Measurements from ENCODE around the gene PAK3.
A peak's percentile ranks its signal among the peaks of the same experiment; 100 is the strongest.

The PAK3 gene

GRCh38 chrX:111216293-111216801 is 120.4 kb downstream of the PAK3 start:
- no peak for DNase-seq (ENCODE audit: low read depth)
- H3K4me3 ChIP-seq (ENCODE audit: control insufficient read depth, low read depth, low read length) = no peak overlapping the region
- no peak for TF ChIP-seq CTCF (IDR thresholded peaks at IDR 0.05; ENCODE audit: control insufficient read depth, insufficient read depth, low read depth, low read length, missing control alignments)

- TF ChIP-seq CTCF (IDR thresholded peaks at IDR 0.05; ENCODE audit: control insufficient read depth, insufficient read depth, low read depth, low read length, missing control alignments) = peak; percentile 47
- H3K4me3 ChIP-seq (ENCODE audit: control insufficient read depth, low read depth, low read length) = no peak overlapping the region
- DNase-seq (ENCODE audit: low read depth) = no peak
Measured at GRCh38 chrX:111244235-111244750, 148.3 kb downstream of the PAK3 start.

GRCh38 chrX:111254896-111255693 is 159.1 kb downstream of the PAK3 start:
- no peak overlapping the region for H3K4me3 ChIP-seq (ENCODE audit: control insufficient read depth, low read depth, low read length)
- no peak for TF ChIP-seq CTCF (IDR thresholded peaks at IDR 0.05; ENCODE audit: control insufficient read depth, insufficient read depth, low read depth, low read length, missing control alignments)
- DNase-seq (ENCODE audit: low read depth) = no peak

- no peak for DNase-seq (ENCODE audit: low read depth)
- no peak overlapping the region for H3K4me3 ChIP-seq (ENCODE audit: control insufficient read depth, low read depth, low read length)
- TF ChIP-seq CTCF (IDR thresholded peaks at IDR 0.05; ENCODE audit: control insufficient read depth, insufficient read depth, low read depth, low read length, missing control alignments) = no peak
Measured at GRCh38 chrX:111257733-111258132, 161.7 kb downstream of the PAK3 start.

- H3K4me3 ChIP-seq (ENCODE audit: control insufficient read depth, low read depth, low read length) = no peak overlapping the region
- no peak for TF ChIP-seq CTCF (IDR thresholded peaks at IDR 0.05; ENCODE audit: control insufficient read depth, insufficient read depth, low read depth, low read length, missing control alignments)
- no peak for DNase-seq (ENCODE audit: low read depth)
Measured at GRCh38 chrX:111259559-111259958, 163.6 kb downstream of the PAK3 start.

GRCh38 chrX:111260451-111260850 is 164.5 kb downstream of the PAK3 start:
- no peak overlapping the region for H3K4me3 ChIP-seq (ENCODE audit: control insufficient read depth, low read depth, low read length)
- no peak for TF ChIP-seq CTCF (IDR thresholded peaks at IDR 0.05; ENCODE audit: control insufficient read depth, insufficient read depth, low read depth, low read length, missing control alignments)
- no peak for DNase-seq (ENCODE audit: low read depth)

Measured in AG09309 (cell line).